Activated T-cell treated with anti-CD3 and anti-CD28 coated beads for 4 hours (primary cell): ENCODE data around the gene G0S2.

Source experiments
- DNase-seq: peaks from one replicate; pipeline ENCODE4 v3.0.0-alpha.2; 2020

G0S2 gene

DNA sequence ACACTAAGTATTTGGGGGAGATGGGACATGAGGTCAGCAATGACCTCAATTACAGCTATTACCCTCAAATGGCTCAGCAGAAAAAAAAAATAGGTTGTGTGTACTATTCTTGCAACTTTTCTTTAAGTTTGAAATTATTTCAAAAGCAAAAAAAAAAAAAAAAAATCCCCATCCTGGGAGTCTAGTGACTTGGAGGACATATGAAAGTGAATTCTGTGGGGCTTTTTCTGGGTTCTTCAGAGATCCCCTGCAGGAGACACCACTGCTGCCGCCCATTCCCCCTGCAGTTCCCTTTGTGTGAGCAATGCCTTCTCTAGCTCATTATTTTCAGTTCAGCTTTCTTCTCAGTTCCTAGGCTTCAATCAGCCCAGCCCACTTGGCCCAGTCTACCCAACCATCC lies 46.1 kb downstream of the G0S2 start:
- DNase-seq = no peak

- DNase-seq = no peak
Measured at GRCh38 chr1:209723265-209723664, 48.1 kb downstream of the G0S2 start.

GRCh38 chr1:209723756-209724693 lies 48.8 kb downstream of the G0S2 start:
- no peak for DNase-seq
